22Rv1 (cell line): ENCODE results near the gene ABCB10.

ENCODE experiments used
- ZFX ChIP-seq: fragments of 450-650 bp; IDR thresholded peaks from 2 replicates; pipeline ENCODE4 v1.6.1; 2017; ENCODE audit warnings: antibody characterized with exemption, borderline replicate concordance
- TF ChIP-seq, protein P1 (sequence below): fragments of 450-650 bp; IDR thresholded peaks from 2 replicates; pipeline ENCODE4 v1.5.1; 2017; ENCODE audit warnings: mild to moderate bottlenecking

DNA sequence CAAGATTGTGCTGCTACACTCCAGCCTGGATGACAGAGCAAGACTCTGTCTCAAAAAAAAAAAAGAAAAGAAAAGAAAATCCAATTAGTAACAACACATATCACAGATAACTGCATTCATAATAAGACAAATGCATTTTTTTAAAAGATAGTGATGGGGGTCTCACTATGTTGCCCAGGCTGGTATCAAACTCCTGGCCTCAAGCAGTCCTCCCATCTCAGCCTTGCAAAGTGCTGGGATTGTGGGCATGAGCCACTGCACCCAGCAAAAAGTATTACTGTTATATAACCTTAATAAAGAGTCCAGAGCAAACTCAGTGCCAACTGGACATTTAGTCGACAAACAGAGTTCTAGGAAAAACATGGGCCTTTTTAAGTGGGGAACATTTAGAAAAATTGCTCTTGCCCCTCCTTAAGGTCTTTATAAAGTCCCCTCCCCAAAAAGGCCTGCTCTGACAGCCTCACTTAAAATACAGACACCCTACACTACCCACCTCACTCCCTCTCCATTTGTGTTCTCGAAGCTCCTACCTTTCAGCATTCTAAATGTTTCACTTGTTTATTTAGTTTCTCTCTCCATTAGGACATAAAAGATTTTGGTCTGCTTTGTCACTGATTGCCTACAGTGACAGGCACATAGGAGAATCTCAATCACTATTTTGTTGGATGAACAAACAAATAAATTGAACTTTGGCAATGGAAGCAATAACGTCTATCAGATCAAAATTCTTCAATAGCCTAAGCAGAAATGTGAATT lies 7.5 kb downstream of the ABCB10 start:
- TF ChIP-seq, protein P1, sequence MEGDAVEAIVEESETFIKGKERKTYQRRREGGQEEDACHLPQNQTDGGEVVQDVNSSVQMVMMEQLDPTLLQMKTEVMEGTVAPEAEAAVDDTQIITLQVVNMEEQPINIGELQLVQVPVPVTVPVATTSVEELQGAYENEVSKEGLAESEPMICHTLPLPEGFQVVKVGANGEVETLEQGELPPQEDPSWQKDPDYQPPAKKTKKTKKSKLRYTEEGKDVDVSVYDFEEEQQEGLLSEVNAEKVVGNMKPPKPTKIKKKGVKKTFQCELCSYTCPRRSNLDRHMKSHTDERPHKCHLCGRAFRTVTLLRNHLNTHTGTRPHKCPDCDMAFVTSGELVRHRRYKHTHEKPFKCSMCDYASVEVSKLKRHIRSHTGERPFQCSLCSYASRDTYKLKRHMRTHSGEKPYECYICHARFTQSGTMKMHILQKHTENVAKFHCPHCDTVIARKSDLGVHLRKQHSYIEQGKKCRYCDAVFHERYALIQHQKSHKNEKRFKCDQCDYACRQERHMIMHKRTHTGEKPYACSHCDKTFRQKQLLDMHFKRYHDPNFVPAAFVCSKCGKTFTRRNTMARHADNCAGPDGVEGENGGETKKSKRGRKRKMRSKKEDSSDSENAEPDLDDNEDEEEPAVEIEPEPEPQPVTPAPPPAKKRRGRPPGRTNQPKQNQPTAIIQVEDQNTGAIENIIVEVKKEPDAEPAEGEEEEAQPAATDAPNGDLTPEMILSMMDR = no peak
- TF ChIP-seq ZFX = no peak
